Measurements from ENCODE around the gene GINS2.

DNA sequence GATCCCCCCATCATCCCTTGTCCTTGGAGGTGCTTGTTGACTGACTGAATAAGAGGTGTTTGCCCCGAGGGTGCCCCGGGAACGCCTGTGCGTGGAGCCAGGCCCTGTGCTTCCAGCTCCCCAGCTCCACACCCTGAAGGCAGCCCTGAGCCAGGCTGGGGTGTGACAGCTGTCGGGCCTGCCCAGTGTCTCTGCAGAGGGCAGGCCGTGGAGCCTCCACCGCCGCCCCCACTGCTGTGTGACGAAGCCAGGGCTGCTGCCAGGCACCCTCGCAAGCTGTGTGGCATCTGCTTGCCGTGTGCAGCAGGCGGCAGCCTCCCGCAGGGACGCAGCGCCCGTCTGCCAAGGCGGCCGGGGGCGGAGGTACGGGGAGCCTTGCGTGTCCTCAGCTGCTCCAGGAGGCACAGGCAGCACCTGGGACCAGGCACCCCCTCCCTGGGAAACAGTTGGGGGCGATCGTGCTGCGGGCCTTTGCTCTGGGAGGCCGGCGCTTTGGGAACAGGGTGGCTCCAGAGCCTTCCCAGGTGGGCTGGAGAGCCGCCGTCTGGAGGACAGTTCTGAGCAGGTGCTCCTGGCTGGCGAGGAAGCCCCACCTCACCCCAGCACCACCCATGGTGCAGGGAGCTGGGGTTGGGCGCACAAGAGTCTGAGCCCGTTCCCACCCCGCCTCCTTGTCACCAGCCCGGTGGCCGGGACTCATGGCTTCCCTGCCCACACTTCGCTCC, 49.1 kb downstream of the GINS2 start:
- TF ChIP-seq GATA2 (IDR thresholded peaks at IDR 0.05; ENCODE audit: low read depth, low read length) (no peak), GATA3 (IDR thresholded peaks at IDR 0.05; ENCODE audit: low read depth, low read length) (no peak)
